Fibroblast of lung (primary cell): ENCODE measurements around the gene GRIN3A.

Experiments
- CTCF ChIP-seq, 2 donors: IDR thresholded peaks in 1 of 2; conservative IDR thresholded peaks in 1 of 2; 1 replicate in 1 of 2; 2 replicates in 1 of 2; pipeline ENCODE4 v1.5.1; 2011 to 2012; ENCODE audit warnings: low read length in 2 of 2, control low read depth in 1 of 2, inconsistent platforms in 1 of 2, low read depth in 1 of 2, mild to moderate bottlenecking in 1 of 2
- EZH2 ChIP-seq: IDR thresholded peaks from 2 replicates; pipeline ENCODE4 v1.5.1; 2012; ENCODE audit warnings: low read length, control low read depth, mild to moderate bottlenecking; ENCODE audit errors: missing control alignments

- TF ChIP-seq CTCF (conservative IDR thresholded peaks at IDR 0.05 in 1 of 2, IDR thresholded peaks at IDR 0.05 in 1 of 2; ENCODE audit: low read depth in 1 of 2, low read length in 2 of 2) (peak; percentile 36 to 41), EZH2 (no peak)
These were observed 27.0 kb downstream of the GRIN3A start for GRCh38 chr9:101711330-101711941.
